HepG2 (cell line): ENCODE measurements around the gene HPS1. TPM values are rescaled to one million over a fixed set of nuclear protein-coding genes. Genes with fewer than 3 reads are reported as not detected.

Experiments used
- FIP1L1 ChIP-seq: fragments of 200-400 bp; formaldehyde crosslinking; IDR thresholded peaks from 2 replicates; pipeline ENCODE4 v1.6.1; 2018; ENCODE audit warnings: low read depth, mild to moderate bottlenecking, low read length, moderate library complexity, borderline replicate concordance; ENCODE audit not compliant: insufficient read depth
- GATAD1 ChIP-seq: IDR thresholded peaks from 2 replicates; pipeline ENCODE4 v1.6.1; 2016; ENCODE audit warnings: missing genetic modification reagents, missing compliant biosample characterization
- HNF4A ChIP-seq: sonication (generic); formaldehyde crosslinking; IDR thresholded peaks from 2 replicates; pipeline ENCODE4 v1.4.0; 2020; ENCODE audit warnings: missing genetic modification reagents
- MAFF ChIP-seq: IDR thresholded peaks from 2 replicates; pipeline ENCODE4 v1.6.1; 2011; ENCODE audit warnings: low read depth, low read length, improper control_type of control experiment
- MAFK ChIP-seq, 2 experiments: IDR thresholded peaks in 1 of 2; conservative IDR thresholded peaks in 1 of 2; 2 replicates each; pipeline ENCODE4 v1.6.1; 2011; ENCODE audit warnings: improper control_type of control experiment in 2 of 2, low read length in 2 of 2
- MIER3 ChIP-seq: IDR thresholded peaks from 2 replicates; pipeline ENCODE4 v1.6.1; 2016; ENCODE audit warnings: missing compliant biosample characterization, borderline replicate concordance
- NBN ChIP-seq: fragments of 450-650 bp; conservative IDR thresholded peaks from 2 replicates; pipeline ENCODE4 v1.6.1; 2017
- TSC22D2 ChIP-seq: sonication (generic); formaldehyde crosslinking; IDR thresholded peaks from 2 replicates; pipeline ENCODE4 v1.5.1; 2020; ENCODE audit warnings: missing genetic modification reagents, mild to moderate bottlenecking, borderline replicate concordance
- ZNF556 ChIP-seq: sonication (generic); formaldehyde crosslinking; IDR thresholded peaks from 2 replicates; pipeline ENCODE4 v1.4.0; 2020; ENCODE audit warnings: mild to moderate bottlenecking, missing genetic modification reagents, borderline replicate concordance
- polyA plus RNA-seq, 8 experiments: library from polyadenylated mRNA; depleted of rRNA in 3 of 8; stranded (reverse) in 7 of 8; unstranded in 1 of 8; fragments of >200 nt; fragmentation: Illumina TruSeq in 4 of 8; extraction: Trizol in 4 of 8; gene quantifications; 2 replicates each; pipeline versions ENCODE4 v1.2.1 to v1.2.3, GENCODE V29; 2011 to 2016; ENCODE audit warnings: low read depth in 4 of 8, missing spikeins in 1 of 8, mixed read lengths in 1 of 8; ENCODE audit not compliant: insufficient read depth in 1 of 8
- total RNA-seq, 5 experiments: library from RNA; depleted of rRNA; stranded (reverse); fragments of >200 nt; fragmentation: Illumina TruSeq; extraction: Trizol; gene quantifications; 2 replicates each; pipeline ENCODE4 v1.2.3, GENCODE V29; 2016; ENCODE audit warnings: low read depth in 1 of 5
- TF ChIP-seq, protein P1 (sequence below): sonication (generic); formaldehyde crosslinking; conservative IDR thresholded peaks from 2 replicates; pipeline ENCODE4 v1.5.0; 2020; ENCODE audit warnings: missing genetic modification reagents
- TF ChIP-seq, protein P2 (sequence below): sonication (generic); formaldehyde crosslinking; IDR thresholded peaks from 2 replicates; pipeline ENCODE4 v1.8.0; 2022; ENCODE audit warnings: mild to moderate bottlenecking, missing genetic modification reagents; ENCODE audit not compliant: insufficient replicate concordance
- TF ChIP-seq, protein P3 (sequence below): sonication (generic); formaldehyde crosslinking; IDR thresholded peaks from 2 replicates; pipeline ENCODE4 v1.4.0; 2020; ENCODE audit warnings: missing genetic modification reagents
- TF ChIP-seq, protein P4 (sequence below): sonication (generic); formaldehyde crosslinking; IDR thresholded peaks from 2 replicates; pipeline ENCODE4 v1.5.1; 2020; ENCODE audit warnings: mild to moderate bottlenecking, missing genetic modification reagents

HPS1 gene
- total and polyA plus RNA-seq, 2 of the 13 experiments (the other 11 are each of a cell fraction or from before 2014, with no cell fraction given), result 24.6 to 25.8 TPM

DNA sequence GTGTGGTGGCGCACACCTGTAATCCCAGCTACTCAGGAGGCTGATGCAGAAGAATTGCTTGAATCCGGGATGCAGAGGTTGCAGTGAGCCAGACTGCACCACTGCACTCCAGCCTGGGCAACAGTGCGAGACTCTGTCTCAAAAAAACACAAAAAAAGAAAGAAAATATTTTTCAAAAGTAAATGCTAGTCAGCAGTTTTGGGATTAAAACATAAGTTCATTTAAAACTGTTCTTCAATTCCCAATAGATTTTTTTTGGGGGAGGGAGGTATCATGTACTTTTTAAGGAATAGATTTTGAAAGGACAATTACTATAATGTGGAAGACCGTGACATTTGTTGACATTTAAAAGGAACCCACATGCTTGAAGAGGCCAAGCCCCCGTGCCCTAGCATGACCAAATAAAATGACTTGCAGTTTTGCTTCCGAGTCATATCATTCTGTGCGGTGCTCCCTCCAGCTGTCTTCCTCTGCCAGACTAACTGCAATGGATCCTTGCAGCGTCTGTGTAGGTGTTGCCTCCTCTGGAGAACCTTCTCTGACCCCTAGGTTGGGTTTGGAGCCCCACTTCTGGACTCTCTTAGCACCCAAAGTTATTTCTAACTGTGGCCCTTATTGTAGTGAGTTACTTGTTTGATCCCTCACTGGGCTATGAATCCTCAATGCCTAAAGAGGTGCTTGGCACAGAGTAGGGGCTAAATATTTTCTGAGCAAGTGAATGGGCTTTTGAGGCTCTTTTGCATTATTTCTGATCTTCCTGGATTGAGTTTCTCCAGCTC lies 17.4 kb upstream of the HPS1 start (continued):
- TF ChIP-seq, protein P1, sequence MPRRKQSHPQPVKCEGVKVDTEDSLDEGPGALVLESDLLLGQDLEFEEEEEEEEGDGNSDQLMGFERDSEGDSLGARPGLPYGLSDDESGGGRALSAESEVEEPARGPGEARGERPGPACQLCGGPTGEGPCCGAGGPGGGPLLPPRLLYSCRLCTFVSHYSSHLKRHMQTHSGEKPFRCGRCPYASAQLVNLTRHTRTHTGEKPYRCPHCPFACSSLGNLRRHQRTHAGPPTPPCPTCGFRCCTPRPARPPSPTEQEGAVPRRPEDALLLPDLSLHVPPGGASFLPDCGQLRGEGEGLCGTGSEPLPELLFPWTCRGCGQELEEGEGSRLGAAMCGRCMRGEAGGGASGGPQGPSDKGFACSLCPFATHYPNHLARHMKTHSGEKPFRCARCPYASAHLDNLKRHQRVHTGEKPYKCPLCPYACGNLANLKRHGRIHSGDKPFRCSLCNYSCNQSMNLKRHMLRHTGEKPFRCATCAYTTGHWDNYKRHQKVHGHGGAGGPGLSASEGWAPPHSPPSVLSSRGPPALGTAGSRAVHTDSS (CRISPR knock-in tag), result no peak
- TF ChIP-seq, protein P2, sequence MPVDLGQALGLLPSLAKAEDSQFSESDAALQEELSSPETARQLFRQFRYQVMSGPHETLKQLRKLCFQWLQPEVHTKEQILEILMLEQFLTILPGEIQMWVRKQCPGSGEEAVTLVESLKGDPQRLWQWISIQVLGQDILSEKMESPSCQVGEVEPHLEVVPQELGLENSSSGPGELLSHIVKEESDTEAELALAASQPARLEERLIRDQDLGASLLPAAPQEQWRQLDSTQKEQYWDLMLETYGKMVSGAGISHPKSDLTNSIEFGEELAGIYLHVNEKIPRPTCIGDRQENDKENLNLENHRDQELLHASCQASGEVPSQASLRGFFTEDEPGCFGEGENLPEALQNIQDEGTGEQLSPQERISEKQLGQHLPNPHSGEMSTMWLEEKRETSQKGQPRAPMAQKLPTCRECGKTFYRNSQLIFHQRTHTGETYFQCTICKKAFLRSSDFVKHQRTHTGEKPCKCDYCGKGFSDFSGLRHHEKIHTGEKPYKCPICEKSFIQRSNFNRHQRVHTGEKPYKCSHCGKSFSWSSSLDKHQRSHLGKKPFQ (CRISPR knock-in tag), result no peak
- no peak for TF ChIP-seq HNF4A (CRISPR knock-in tag)
- no peak for TF ChIP-seq GATAD1 (CRISPR knock-in tag)
- peak; percentile 15 to 58; a peak in 3 of 4 replicates for TF ChIP-seq MAFK (conservative IDR thresholded peaks at IDR 0.05 in 1 of 2, IDR thresholded peaks at IDR 0.05 in 1 of 2; ENCODE audit: low read length in 2 of 2)
- no peak for TF ChIP-seq TSC22D2 (CRISPR knock-in tag)
- no peak for TF ChIP-seq MIER3 (CRISPR knock-in tag)
- TF ChIP-seq, protein P3, sequence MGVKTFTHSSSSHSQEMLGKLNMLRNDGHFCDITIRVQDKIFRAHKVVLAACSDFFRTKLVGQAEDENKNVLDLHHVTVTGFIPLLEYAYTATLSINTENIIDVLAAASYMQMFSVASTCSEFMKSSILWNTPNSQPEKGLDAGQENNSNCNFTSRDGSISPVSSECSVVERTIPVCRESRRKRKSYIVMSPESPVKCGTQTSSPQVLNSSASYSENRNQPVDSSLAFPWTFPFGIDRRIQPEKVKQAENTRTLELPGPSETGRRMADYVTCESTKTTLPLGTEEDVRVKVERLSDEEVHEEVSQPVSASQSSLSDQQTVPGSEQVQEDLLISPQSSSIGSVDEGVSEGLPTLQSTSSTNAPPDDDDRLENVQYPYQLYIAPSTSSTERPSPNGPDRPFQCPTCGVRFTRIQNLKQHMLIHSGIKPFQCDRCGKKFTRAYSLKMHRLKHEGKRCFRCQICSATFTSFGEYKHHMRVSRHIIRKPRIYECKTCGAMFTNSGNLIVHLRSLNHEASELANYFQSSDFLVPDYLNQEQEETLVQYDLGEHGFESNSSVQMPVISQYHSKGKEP, result no peak
- no peak for TF ChIP-seq ZNF556 (CRISPR knock-in tag)
- no peak for TF ChIP-seq NBN
- no peak for TF ChIP-seq FIP1L1
- TF ChIP-seq, protein P4, sequence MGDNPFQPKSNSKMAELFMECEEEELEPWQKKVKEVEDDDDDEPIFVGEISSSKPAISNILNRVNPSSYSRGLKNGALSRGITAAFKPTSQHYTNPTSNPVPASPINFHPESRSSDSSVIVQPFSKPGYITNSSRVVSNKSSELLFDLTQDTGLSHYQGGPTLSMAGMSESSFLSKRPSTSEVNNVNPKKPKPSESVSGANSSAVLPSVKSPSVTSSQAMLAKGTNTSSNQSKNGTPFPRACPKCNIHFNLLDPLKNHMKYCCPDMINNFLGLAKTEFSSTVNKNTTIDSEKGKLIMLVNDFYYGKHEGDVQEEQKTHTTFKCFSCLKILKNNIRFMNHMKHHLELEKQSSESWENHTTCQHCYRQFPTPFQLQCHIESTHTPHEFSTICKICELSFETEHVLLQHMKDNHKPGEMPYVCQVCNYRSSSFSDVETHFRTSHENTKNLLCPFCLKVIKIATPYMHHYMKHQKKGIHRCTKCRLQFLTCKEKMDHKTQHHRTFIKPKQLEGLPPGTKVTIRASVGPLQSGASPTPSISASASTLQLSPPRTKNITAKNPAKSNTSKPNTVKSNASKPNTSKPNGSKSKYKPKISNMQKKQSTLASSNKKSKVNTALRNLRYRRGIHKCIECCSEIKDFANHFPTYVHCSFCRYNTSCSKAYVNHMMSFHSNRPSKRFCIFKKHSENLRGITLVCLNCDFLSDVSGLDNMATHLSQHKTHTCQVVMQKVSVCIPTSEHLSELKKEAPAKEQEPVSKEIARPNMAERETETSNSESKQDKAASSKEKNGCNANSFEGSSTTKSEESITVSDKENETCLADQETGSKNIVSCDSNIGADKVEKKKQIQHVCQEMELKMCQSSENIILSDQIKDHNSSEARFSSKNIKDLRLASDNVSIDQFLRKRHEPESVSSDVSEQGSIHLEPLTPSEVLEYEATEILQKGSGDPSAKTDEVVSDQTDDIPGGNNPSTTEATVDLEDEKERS (CRISPR knock-in tag), result no peak
- TF ChIP-seq MAFF, result peak; percentile 48
